Activated CD8-positive, alpha-beta memory T cell treated with anti-CD3 and anti-CD28 coated beads for 4 hours (primary cell): Measurements from ENCODE around the gene NT5DC2.

Experiments
- DNase-seq, 2 donors: peaks; one replicate each; pipeline ENCODE4 v3.0.0-alpha.2; 2020; ENCODE audit warnings: low read depth in 2 of 2

NT5DC2 gene

GRCh38 chr3:52488746-52489145, 44.9 kb downstream of the NT5DC2 start:
- DNase-seq: no peak

GRCh38 chr3:52487788-52488691, 45.6 kb downstream of the NT5DC2 start:
- no peak for DNase-seq

- no peak for DNase-seq
These were observed 46.4 kb downstream of the NT5DC2 start for GRCh38 chr3:52487050-52487787.

- no peak for DNase-seq
These were observed 48.8 kb downstream of the NT5DC2 start for GRCh38 chr3:52484680-52485461.

- DNase-seq: no peak
These were observed 49.9 kb downstream of the NT5DC2 start for GRCh38 chr3:52483577-52484381.

GRCh38 chr3:52483081-52483480, 50.6 kb downstream of the NT5DC2 start:
- DNase-seq: no peak

GRCh38 chr3:52481819-52482521, 51.7 kb downstream of the NT5DC2 start:
- no peak for DNase-seq

GRCh38 chr3:52480768-52481715, 52.6 kb downstream of the NT5DC2 start:
- DNase-seq: no peak

GRCh38 chr3:52479877-52480575, 53.6 kb downstream of the NT5DC2 start:
- no peak for DNase-seq

- no peak for DNase-seq
These were observed 54.4 kb downstream of the NT5DC2 start for GRCh38 chr3:52479037-52479876.

- DNase-seq: no peak
These were observed 55.9 kb downstream of the NT5DC2 start for GRCh38 chr3:52477796-52478095.

GRCh38 chr3:52477076-52477795, 56.4 kb downstream of the NT5DC2 start:
- DNase-seq: no peak
